A549 (cell line): Measurements from ENCODE around the gene DHRS3.
"Not testable (repeated sequence)": the region's sequence is repeated elsewhere in the genome, so short reads cannot be mapped to it uniquely, and the experiment has no call there.

Source experiments
- BHLHE40 ChIP-seq: IDR thresholded peaks from 2 replicates; pipeline ENCODE4 v1.6.1; 2012; ENCODE audit warnings: low read depth, low read length, inconsistent platforms
- CEBPB ChIP-seq, 2 experiments: fragments of >200 bp in 1 of 2; sonication (Bioruptor Twin) in 1 of 2; formaldehyde crosslinking in 1 of 2; IDR thresholded peaks; 2 replicates each; pipeline ENCODE4 v1.6.1; 2012 to 2016
- CTCF ChIP-seq: fragments of >200 bp; sonication (Bioruptor Twin); formaldehyde crosslinking; IDR thresholded peaks from 3 replicates; pipeline ENCODE4 v1.5.1; 2016
- EHMT2 ChIP-seq: fragments of 200-600 bp; sonication (generic); IDR thresholded peaks from 2 replicates; pipeline ENCODE4 v1.6.1; 2016; ENCODE audit warnings: antibody characterized with exemption, low read depth, mild to moderate bottlenecking, moderate library complexity
- ESRRA ChIP-seq: fragments of 150-350 bp; IDR thresholded peaks from 2 replicates; pipeline ENCODE4 v1.6.1; 2014; ENCODE audit warnings: mild to moderate bottlenecking, low read length, borderline replicate concordance
- JUN ChIP-seq, 2 experiments: fragments of >200 bp; sonication (Bioruptor Twin); formaldehyde crosslinking; IDR thresholded peaks; 2 replicates in 1 of 2; 3 replicates in 1 of 2; pipeline ENCODE4 v1.6.1; 2016 to 2017
- MAFK ChIP-seq: fragments of 450-650 bp; IDR thresholded peaks from 2 replicates; pipeline ENCODE4 v1.6.1; 2014; ENCODE audit not compliant: partially characterized antibody
- MAX ChIP-seq: IDR thresholded peaks from 2 replicates; pipeline ENCODE4 v1.6.1; 2012
- POLR2A ChIP-seq: IDR thresholded peaks from 2 replicates; pipeline ENCODE4 v1.6.1; 2012; ENCODE audit warnings: mild to moderate bottlenecking, low read length
- REST ChIP-seq: fragments of 200-600 bp; sonication (generic); IDR thresholded peaks from 2 replicates; pipeline ENCODE4 v1.6.1; 2016; ENCODE audit warnings: antibody characterized with exemption, mild to moderate bottlenecking, moderate library complexity
- RFX5 ChIP-seq: fragments of 450-650 bp; IDR thresholded peaks from 2 replicates; pipeline ENCODE4 v1.7.1; 2014; ENCODE audit warnings: antibody characterized with exemption, mild to moderate bottlenecking, moderate library complexity
- SMC3 ChIP-seq: fragments of >200 bp; sonication (Bioruptor Twin); formaldehyde crosslinking; IDR thresholded peaks from 3 replicates; pipeline ENCODE4 v1.6.1; 2018; ENCODE audit warnings: inconsistent platforms
- TP53 ChIP-seq: fragments of 250-450 bp; sonication (Bioruptor Pico); IDR thresholded peaks from 2 replicates; pipeline ENCODE4 v1.5.0; 2021; ENCODE audit warnings: mild to moderate bottlenecking, moderate library complexity

DNA sequence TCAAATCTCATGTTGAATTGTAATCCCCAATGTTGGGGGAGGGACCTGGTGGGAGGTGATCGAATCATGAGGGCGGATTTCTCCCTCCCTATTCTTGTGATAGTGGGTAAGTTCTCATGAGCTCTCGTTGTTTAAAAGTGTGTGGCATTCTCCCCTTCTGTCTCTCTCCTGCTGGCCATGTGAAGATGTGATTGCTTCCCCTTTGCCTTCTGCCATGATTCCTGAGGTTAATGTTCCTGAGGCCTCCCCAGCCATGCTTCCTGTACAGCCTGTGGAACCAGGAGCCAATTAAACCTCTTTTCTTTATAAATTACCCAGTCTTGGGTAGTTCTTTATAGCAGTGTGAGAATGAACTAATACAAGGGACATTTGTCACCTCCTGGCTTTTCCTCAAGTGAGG lies 53.8 kb downstream of the DHRS3 start:
- not testable (repeated sequence) for TF ChIP-seq CTCF; TP53 (CRISPR knock-in tag); EHMT2; JUN (IDR thresholded peaks at IDR 0.05); ESRRA; POLR2A; RFX5; SMC3; REST; CEBPB (IDR thresholded peaks at IDR 0.05); BHLHE40; MAFK; MAX
